ENCODE results near the gene CHST12.
"Not testable (repeated sequence)": the region's sequence is repeated elsewhere in the genome, so short reads cannot be mapped to it uniquely, and the experiment has no call there.

CHST12 gene

DNA sequence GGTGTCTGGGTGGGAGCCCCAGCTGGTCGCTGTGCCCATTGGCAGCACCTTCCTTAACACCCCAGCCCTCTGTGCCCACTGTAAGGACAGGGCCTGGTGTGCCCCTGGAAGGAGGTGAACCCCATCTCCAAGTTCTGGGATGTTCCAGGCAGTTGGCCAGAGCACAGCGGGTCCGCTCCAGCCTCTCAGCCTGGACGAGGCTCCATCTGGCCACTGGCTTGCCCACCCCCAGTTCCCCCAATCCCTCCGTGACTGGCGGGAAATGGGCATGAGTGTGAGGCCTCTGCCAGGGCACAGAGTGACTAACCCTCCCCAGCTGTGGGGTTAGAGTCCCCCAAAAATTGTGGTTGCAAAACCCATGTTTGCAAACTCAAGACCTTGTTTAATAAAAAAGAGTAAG, 57.2 kb downstream of the CHST12 start:
- DNase-seq (ENCODE audit: low read depth): no peak

DNA sequence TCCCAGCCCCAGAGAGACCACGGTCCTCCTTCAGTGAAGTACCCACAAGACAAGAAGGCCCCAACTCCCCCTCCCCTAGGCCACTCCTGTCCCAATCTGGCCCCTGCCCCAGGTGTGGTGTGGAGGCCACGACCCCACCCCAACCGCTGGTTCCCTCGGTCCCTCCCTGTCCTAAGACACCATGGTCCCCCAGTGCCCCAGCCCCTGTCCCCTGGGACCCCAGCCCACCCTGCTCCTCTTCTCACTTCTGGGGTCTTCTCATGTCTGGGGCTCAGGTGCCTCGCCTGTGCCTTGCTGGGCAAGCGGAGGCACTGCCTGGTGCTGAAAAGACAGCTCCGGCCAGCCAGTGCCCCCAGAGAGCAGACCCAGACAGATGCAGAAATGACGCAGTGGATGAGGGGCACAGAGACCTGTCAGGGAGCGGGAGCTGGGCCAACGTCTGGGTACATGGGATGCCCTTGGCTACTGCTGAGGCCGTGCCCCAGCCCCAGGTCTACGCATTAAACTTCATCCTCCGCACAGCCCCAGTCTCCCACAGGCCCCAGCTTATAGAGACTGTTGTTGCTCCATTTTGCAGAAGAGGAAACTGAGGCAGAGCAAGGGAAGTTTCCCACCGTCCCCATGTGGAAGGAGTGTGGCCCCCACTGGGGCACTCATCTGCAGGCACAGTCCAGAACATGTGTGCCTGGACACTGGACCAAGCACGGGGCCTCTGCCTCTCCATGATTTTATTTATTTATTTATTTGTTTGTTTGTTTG, 58.0 kb downstream of the CHST12 start:
- no peak for DNase-seq (ENCODE audit: low read depth)

DNA sequence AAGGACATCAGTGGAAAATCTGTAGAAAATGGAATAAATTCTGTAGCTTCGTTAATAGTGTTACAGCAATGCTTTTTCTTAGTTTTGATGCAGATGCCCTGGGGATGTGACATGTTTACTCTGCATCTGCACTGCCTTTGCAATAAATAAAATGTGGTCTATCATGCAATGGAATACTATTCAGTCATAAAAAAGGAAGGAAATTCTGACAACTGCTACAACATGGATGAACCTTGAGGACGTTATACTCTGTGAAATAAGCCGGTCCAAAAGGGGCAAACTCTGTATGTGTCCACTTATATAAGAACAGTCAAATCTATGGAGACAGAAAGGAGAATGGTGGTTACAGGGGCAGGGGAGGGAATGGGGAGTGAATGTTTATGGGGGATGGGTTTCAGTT, 59.3 kb downstream of the CHST12 start:
- no peak for DNase-seq (ENCODE audit: low read depth)

DNA sequence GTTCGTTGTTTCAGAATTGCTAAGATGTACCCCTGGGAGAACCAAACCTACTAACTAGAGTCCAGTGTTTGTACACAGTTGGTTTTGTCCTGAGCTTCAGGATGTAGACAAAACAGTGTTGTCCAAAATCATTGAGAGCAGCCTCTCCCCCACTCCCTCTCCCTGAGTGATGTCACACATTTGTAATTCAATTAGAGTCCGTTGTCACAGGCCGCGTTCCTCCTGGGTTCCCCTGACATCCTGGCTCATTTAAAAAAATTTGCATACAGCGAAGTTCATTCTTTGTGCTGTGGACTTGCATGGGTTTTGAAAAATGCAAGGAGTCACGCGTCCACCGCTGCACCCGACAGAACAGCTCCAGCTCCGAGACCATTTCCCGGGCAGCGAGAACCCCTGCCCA, 62.5 kb downstream of the CHST12 start:
- no peak for DNase-seq (ENCODE audit: low read depth)

DNA sequence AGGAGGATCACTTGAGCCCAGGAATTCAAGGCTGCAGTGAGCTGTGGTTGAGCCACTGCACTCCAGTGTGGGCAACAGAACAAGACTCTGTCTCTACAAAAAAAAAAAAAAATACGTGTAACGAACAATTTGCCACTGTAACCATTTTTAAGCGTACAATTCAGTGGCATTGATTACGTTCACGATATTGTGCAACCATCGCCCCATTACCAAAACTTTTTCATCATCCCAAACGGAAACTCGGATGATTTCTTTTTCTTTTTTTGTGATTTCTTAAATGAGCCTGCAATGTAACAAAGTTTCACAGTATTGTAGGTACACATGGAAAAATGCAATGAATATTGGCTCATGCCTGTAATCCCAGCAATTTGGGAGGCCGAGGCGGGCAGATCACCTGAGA, 63.3 kb downstream of the CHST12 start:
- DNase-seq (ENCODE audit: low read depth): no peak

GRCh38 chr7:2468227-2468626, 64.8 kb downstream of the CHST12 start:
- DNase-seq (ENCODE audit: low read depth): no peak

DNA sequence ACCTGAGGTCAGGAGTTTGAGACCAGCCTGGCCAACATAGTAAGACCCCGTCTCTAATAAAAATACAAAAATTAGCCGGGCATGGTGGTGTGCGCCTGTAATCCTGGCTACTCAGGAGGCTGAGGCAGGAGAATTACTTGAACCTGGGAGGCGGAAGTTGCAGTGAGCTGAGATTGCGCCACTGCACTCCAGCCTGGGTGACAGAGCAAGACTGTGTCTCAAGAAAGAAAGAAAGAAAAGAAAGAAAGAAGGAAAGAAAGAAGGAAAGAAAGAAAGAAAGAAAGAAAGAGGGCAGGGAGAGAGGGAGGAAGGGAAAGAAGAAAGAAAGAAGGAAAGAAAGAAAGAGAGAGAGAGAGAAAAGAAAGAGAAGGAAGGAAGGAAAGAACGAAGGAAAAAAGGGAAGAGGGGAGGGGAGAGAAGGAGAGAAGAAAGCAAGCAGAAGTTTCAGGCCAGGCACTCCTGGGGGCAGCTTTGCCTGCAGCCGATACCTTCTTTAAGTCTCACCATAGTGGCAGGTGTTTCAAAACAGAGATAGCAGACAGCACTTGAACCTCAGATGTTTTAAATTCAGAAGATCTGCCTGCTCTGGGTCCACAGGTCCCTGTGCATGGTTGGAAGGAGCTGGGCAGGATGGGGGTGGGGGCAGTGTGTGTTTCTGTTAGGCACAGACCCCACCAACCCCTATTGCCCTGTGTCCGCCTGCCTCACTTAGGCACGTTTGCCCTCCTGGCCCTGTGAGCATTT, 66.2 kb downstream of the CHST12 start:
- not testable (repeated sequence) for DNase-seq (ENCODE audit: low read depth)

DNA sequence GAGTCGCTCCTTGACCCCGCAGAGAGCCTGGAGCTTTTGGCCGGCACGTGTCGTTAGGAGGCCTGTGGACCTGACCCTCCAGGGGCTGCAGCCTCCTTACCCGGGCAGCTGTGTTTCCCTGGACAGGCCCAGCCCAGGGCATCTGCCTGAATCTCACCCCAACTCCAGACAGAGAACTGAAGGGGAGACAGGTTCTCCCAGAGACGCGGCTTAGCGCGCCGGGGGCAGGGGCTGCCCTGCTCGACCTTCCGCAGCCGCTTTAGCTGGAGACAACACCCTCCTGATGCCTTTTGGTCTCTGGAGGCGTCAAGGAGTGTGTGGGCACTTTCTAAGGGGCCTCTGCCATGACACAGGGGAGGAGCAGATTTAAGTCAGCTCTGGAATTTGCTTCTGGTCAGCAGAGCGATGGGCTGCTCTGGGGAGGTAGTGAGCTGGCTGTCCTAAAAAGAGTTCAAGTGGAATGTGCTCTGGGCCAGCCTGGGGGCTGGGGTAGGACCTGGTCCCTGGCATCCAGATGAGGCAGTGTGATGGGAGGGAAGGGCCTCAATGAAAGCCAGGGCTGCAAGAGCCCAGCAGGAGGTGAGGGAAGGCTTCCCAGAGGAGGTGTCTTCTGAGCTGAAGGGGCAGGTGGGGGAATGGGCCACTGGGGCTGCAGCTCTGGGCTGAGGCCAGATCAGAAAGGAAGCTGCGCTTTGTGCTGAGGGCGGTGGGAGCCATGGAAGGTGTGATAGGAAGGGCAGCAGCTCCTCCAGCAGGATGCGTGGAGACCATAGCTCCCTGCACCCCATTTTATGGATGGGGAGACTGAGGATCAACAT, 67.0 kb downstream of the CHST12 start:
- DNase-seq (ENCODE audit: low read depth): no peak

- DNase-seq (ENCODE audit: low read depth): no peak
Measured at GRCh38 chr7:2471022-2471329, 67.6 kb downstream of the CHST12 start.

DNA sequence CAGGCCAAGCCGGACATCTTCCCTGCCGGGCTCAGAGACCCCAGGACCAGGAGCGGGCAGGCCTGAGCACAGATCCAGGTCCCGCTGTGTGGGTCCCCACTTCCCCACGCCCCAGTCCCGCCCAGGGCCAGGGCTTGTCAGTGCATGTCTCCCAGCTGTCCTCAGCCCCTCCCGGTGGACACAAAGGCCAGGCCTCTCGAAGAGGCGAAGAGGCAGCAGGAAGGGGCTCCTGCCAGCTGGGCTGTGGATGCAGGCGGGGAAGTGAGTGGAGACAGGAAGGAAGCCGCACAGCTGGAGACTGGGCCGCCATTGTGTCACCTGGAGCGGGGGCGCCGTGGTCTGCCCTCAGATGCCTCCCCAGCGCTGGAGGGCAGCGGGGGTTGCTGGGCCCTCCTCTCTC, 68.0 kb downstream of the CHST12 start:
- no peak for DNase-seq (ENCODE audit: low read depth)

- DNase-seq (ENCODE audit: low read depth): no peak
Measured at GRCh38 chr7:2472739-2473138, 69.3 kb downstream of the CHST12 start.

GRCh38 chr7:2473496-2474180, 70.2 kb downstream of the CHST12 start:
- no peak for DNase-seq (ENCODE audit: low read depth)

DNA sequence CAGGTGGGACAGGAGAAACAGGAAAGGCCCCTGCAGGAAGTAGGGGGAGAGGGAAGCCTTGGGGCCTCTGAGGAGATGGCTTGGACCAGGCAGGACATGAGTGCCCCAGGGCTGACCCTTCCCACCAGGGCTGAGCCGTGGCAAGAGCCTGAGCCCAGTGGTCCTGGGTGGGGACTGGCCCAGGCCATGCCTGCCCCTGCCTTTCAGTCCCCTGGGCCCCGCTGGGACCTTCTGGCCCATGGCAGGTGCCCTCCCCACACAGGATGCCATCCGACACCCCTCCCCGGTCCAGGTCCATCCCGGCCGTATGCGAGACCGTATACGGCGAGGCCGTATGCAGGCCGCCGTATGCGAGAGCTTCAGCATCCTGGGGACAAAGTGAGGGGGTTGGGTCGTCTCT, 70.8 kb downstream of the CHST12 start:
- DNase-seq (ENCODE audit: low read depth): no peak

- DNase-seq (ENCODE audit: low read depth): no peak
Measured at GRCh38 chr7:2474813-2475677, 71.6 kb downstream of the CHST12 start.

DNA sequence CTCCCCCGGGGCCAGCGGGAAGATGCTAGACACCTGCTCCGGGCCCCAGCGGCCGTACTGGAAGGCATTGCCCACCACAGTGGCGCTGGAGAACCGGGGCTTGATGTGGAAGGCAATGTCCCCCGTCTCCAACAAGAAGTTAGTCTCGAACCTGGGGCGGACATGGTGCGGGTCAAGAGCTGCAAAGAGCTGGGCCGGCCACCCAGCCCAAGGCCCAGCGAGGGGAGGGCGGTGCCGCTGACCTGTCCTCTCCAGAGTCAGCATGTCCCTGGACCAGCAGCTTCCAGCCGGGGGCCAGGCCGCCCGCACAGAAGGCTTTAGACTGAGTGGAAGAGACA, 72.2 kb downstream of the CHST12 start:
- no peak for DNase-seq (ENCODE audit: low read depth)

- no peak for DNase-seq (ENCODE audit: low read depth)
Measured at GRCh38 chr7:2476298-2476697, 72.9 kb downstream of the CHST12 start, which contains the start of gene GRIFIN. Gene GRIFIN, minus strand, starts transcription at chr7:2476398. Its CDS starts 15 bp downstream, at chr7:2476383.

- no peak for DNase-seq (ENCODE audit: low read depth)
Measured at GRCh38 chr7:2476776-2477446, 73.5 kb downstream of the CHST12 start.

- DNase-seq (ENCODE audit: low read depth): peak; percentile 19
Measured at GRCh38 chr7:2477447-2478398, 74.3 kb downstream of the CHST12 start.

DNA sequence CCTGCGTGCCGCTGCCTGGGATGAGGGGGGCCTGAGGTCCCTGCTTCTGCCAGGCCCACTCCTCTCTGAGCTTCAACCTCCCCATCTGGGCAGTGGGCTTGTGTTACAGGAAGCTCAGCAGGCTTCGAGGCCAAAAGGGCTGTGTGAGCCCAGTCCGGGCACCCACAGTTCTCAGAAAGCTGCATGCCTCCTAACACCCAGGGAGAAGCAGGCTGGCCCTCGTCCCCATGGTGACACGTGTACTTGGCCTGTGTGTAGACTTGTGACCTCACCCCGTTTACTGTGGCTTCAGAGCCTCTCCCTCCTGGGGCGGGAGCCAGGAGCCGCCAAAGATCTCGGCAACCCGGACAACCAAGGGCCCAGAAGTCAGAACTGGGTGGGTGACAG, 75.0 kb downstream of the CHST12 start:
- DNase-seq (ENCODE audit: low read depth): no peak

DNA sequence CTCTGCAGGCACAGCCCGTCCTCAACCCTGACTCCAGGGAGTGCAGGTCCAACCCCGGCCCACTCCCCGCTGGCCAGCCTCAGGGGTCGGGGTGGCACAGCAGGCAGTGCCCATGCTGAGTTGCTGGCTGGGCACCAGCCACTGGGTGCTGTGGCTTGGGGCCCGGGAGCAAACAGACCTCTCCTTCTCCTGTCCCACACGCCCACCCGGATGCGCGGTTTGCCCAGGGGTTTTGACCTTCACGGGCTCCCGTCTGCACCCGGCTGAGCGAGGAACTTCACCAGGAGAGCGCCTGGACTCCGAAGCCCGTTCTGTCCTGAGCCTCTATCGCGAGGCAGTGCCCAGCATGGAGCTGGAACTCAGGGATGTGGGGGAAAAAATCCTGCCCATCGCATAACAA, 75.4 kb downstream of the CHST12 start:
- DNase-seq (ENCODE audit: low read depth): no peak

Measured in stimulated activated CD8-positive, alpha-beta memory T cell treated with anti-CD3 and anti-CD28 coated beads, Interleukin-12 subunit alpha, Interleukin-12 subunit beta, amount 100 ng/mL, for 1 hour (primary cell).